Measurements from ENCODE around the gene ZNF862.

ZNF862 gene

GRCh38 chr7:149811221-149811620 is 27.0 kb upstream of the ZNF862 start:
- DNase-seq (ENCODE audit: low read depth in 2 of 3, low spot score in 1 of 3), result no peak

GRCh38 chr7:149811831-149812490 is 26.2 kb upstream of the ZNF862 start:
- no peak for DNase-seq (ENCODE audit: low read depth in 2 of 3, low spot score in 1 of 3)

GRCh38 chr7:149813254-149814035 is 24.7 kb upstream of the ZNF862 start:
- DNase-seq (ENCODE audit: low read depth in 2 of 3, low spot score in 1 of 3), result no peak

GRCh38 chr7:149814494-149814893 is 23.7 kb upstream of the ZNF862 start:
- DNase-seq (ENCODE audit: low read depth in 2 of 3, low spot score in 1 of 3), result no peak

DNA sequence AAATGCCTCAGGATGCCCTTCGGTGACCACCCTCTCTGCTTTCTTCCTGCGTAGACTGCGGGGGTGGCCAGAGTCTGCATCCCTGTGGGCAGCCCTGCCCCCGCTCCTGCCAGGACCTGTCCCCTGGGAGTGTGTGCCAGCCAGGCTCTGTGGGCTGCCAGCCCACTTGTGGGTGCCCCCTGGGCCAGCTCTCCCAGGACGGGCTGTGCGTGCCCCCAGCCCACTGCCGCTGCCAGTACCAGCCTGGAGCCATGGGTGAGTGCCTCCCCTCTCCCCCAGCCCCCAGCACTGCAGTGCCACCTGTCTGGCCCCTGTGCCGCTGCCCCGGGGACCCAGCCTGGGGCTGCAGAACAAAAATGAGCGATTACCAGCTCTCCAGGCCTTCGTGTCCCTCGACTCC is 23.1 kb upstream of the ZNF862 start:
- no peak for DNase-seq (ENCODE audit: low read depth in 2 of 3, low spot score in 1 of 3)

GRCh38 chr7:149815661-149816266 is 22.4 kb upstream of the ZNF862 start:
- DNase-seq (ENCODE audit: low read depth in 2 of 3, low spot score in 1 of 3), result no peak

GRCh38 chr7:149816267-149816751 is 21.9 kb upstream of the ZNF862 start:
- no peak for DNase-seq (ENCODE audit: low read depth in 2 of 3, low spot score in 1 of 3)

DNA sequence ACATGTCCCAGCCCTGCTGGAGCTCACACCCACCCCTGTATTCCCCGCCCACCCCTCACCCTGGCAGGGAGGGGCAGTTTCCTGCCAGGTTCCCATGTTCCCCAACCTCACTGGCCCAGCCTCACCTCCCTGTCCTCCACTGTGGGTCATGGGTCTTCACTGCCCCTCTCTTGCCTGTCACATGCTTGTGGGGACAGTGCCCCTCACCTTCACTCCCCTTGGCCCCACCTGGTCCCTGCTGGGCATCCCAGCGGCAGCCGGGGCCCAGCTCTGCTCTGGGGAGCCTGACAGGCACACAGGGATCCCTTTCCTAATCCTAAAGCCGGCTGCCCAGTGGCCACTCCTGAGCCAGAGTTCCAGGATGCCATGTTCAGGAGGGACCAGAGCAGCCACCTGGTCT is 21.4 kb upstream of the ZNF862 start:
- no peak for DNase-seq (ENCODE audit: low read depth in 2 of 3, low spot score in 1 of 3)

DNA sequence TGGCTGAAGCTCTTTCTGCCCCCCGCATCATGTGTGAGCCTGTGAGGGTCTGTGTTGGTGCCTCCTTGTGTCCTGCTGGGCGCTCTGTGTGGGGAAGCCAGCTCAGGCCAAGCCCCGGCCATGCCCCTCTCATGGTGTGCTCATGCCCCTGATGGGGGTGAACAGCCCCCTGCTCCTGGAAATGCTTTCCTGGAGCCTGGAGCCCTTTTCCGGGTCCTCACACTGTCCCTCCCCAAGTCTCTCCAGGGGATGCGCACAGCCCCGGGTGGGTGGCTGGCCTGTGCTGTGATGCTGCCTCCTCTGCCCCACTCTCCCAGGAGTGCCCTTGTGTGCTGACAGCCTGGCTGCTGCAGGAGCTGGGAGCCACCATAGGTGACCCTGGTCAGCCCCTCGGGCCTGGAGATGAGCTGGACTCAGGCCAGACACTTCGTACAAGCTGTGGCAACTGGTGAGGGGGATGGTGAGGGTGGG is 20.8 kb upstream of the ZNF862 start:
- DNase-seq (ENCODE audit: low read depth in 2 of 3, low spot score in 1 of 3), result no peak

DNA sequence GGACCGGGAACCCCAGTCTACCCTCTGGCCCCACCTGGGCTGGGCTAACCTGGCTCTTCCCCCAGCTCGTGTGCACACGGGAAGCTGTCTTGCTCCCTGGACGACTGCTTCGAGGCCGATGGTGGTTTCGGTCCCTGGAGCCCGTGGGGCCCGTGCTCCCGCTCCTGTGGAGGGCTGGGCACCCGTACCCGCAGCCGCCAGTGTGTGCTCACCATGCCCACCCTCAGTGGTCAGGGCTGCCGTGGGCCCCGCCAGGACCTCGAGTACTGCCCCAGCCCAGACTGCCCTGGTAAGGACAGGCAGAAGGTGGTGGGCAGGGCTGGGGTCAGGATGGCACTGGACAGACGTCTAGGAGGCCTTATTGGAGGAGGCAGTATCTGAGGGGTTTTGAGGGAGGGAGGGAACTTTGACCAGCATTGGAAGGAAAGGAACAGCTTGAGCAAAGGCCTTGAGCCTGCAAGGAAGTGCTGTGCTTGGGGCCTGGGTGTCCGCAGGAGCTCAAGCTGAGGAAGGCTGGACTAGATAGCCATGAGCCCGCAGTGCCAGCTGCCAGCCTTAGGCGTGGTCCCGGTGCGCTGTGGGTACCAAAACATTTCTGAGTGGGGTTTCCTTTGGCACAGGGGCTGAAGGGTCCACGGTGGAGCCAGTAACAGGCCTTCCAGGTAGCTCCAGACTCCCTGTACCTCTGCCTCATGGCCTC is 20.2 kb upstream of the ZNF862 start:
- no peak for DNase-seq (ENCODE audit: low read depth in 2 of 3, low spot score in 1 of 3)

DNA sequence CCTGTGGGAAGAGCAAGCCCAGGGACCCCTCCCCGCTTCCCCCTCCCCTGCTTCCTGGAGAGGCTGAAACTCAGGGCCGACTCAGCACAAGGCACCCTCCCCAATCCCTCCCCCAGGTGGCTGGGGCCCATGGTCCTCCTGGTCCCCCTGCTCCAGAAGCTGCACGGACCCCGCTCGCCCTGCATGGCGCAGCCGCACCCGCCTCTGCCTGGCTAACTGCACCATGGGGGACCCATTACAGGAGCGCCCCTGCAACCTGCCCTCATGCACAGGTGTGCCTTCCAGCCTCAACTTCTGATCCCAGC is 19.7 kb upstream of the ZNF862 start:
- DNase-seq (ENCODE audit: low read depth in 2 of 3, low spot score in 1 of 3), result no peak

GRCh38 chr7:149819141-149819960 is 18.8 kb upstream of the ZNF862 start:
- no peak for DNase-seq (ENCODE audit: low read depth in 2 of 3, low spot score in 1 of 3)

GRCh38 chr7:149819961-149820340 is 18.2 kb upstream of the ZNF862 start:
- no peak for DNase-seq (ENCODE audit: low read depth in 2 of 3, low spot score in 1 of 3)

DNA sequence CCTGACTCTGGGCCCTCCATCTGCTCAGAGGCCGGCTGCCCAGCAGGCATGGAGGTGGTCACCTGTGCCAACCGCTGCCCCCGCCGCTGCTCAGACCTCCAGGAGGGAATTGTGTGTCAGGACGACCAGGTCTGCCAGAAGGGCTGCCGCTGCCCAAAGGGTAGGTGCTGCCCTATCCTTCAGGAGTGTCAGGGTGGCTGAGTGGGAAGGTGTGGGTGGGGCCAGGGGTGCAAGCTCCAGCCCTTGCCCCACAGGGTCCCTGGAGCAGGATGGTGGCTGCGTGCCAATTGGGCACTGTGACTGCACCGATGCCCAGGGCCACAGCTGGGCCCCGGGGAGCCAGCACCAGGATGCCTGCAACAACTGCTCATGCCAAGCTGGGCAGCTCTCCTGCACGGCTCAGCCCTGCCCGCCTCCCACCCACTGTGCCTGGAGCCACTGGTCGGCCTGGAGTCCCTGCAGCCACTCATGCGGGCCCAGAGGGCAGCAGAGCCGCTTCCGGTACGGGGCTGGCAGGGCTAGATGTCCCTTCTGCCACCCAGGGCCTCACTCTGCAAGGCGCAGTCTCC is 17.5 kb upstream of the ZNF862 start:
- DNase-seq (ENCODE audit: low read depth in 2 of 3, low spot score in 1 of 3), result no peak

DNA sequence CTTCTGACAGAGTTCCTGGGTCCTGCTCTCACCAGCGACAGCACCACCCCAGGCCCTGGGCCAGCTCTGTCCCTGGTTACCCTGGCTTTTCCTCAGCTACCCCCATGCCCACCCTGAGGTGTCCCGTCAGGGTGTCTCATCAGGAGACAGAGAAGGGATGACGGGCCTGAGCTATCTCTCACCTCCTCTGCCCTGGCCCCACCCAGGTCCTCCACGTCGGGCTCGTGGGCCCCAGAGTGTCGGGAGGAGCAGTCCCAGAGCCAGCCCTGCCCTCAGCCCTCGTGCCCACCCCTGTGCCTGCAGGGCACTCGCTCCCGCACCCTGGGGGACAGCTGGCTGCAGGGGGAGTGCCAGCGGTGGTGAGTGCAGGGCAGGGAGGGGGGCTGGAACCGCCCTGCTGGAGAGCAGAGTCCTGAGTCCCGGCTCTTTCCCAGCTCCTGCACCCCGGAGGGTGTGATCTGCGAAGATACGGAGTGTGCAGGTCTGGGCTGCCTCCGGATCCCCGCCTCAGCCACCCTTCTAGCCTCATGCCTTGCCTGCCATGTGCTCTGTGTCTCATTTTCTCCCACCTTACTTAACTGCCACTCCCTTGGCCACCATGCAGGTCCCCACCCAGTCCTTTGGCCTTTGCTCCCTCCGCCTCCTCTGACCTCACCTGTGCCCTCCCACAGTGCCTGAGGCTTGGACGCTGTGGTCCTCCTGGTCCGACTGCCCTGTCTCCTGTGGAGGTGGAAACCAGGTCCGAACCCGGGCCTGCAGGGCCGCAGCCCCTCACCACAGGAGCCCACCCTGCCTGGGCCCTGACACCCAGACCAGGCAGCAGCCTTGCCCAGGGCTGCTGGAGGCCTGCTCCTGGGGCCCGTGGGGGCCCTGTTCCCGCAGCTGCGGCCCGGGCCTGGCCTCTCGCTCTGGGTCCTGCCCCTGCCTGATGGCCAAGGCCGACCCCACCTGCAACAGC is 16.7 kb upstream of the ZNF862 start:
- no peak for DNase-seq (ENCODE audit: low read depth in 2 of 3, low spot score in 1 of 3)

DNA sequence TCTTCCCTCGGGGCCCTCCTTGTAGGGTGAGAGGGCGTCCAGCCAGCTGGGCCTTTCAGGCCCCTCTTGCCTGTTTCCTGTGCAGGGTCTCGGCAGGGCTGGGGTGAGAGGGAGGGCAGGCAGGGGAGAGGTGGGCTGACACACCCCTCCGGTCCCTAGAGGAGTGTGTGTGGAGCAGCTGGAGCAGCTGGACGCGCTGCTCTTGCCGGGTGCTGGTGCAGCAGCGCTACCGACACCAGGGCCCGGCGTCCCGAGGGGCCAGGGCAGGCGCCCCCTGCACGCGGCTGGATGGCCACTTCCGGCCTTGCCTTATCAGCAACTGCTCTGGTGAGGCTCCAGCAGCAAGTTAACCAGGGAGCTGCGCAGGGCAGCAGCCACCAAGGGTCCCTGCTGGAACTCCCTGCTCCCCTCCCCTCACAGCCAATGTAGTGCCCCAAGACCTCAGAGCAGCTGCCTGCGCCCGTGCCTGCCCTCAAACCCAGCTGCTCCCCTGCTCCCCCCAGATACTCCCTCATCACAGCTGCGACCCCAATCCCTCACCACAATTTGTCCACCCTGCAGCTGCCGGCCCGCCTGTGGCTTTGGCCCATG is 15.7 kb upstream of the ZNF862 start:
- no peak for DNase-seq (ENCODE audit: low read depth in 2 of 3, low spot score in 1 of 3)

DNA sequence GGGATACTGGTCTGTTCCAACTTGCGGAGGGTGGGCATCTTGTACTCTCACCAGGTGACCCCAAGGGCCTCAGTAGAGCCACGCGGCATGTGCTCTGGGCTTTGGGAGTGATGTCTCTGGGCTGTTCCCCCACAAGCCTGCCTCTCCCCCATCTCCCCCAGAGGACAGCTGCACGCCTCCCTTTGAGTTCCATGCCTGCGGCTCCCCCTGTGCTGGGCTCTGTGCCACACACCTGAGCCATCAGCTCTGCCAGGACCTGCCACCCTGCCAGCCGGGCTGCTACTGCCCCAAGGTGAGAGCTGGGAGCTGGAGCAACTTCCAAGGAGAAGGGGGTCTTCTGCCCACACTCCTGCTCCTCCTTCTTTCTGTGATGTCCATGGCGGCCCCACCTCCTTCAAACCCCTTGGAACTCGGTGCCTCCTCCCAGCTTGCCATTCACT is 15.0 kb upstream of the ZNF862 start:
- DNase-seq (ENCODE audit: low read depth in 2 of 3, low spot score in 1 of 3), result no peak

- DNase-seq (ENCODE audit: low read depth in 2 of 3, low spot score in 1 of 3), result no peak
These were observed 14.5 kb upstream of the ZNF862 start for GRCh38 chr7:149823631-149824199.

GRCh38 chr7:149824301-149824741 is 13.9 kb upstream of the ZNF862 start:
- DNase-seq (ENCODE audit: low read depth in 2 of 3, low spot score in 1 of 3), result no peak

All from stimulated activated CD4-positive, alpha-beta T cell treated with anti-CD3 and anti-CD28 coated beads, Interleukin-12 subunit alpha, Interleukin-12 subunit beta, amount 100 ng/mL, for 48 hours (primary cell).